ENCODE data around the gene DHRS9. TPM values are rescaled to one million over a fixed set of nuclear protein-coding genes. Genes with fewer than 3 reads are reported as not detected.

Gene DHRS9
- total and polyA plus RNA-seq, 9 of the 15 experiments (the other 6 are each of a cell fraction or from before 2014, with no cell fraction given) = 0.27 to 1.7 (median 0.69) TPM

DNA sequence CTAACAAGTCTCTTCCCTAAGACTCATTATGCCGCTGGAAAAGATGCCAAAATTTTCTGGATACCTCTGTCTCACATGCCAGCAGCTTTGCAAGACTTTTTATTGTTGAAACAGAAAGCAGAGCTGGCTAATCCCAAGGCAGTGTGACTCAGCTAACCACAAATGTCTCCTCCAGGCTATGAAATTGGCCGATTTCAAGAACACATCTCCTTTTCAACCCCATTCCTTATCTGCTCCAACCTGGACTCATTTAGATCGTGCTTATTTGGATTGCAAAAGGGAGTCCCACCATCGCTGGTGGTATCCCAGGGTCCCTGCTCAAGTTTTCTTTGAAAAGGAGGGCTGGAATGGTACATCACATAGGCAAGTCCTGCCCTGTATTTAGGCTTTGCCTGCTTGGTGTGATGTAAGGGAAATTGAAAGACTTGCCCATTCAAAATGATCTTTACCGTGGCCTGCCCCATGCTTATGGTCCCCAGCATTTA is 26.3 kb downstream of the DHRS9 start (continued):
- no peak for TF ChIP-seq ZNF280B (CRISPR knock-in tag; IDR thresholded peaks at IDR 0.05)
- no peak for TF ChIP-seq NCOA6 (IDR thresholded peaks at IDR 0.05)
- TF ChIP-seq KLF16 (IDR thresholded peaks at IDR 0.05) = peak; percentile 68
- peak; percentile 93 for TF ChIP-seq DPF2 (IDR thresholded peaks at IDR 0.05)
- TF ChIP-seq TEAD4 (IDR thresholded peaks at IDR 0.05; ENCODE audit: low read length) = peak; percentile 88
- TF ChIP-seq TEAD4 (CRISPR knock-in tag; IDR thresholded peaks at IDR 0.05; ENCODE audit: borderline replicate concordance) = no peak
- no peak for TF ChIP-seq ZZZ3 (IDR thresholded peaks at IDR 0.05)
- TF ChIP-seq PML (IDR thresholded peaks at IDR 0.05; ENCODE audit: low read length) = peak; percentile 59; the same call in 1 of the 2 replicates
- TF ChIP-seq PREB (CRISPR knock-in tag; IDR thresholded peaks at IDR 0.05) = no peak
- TF ChIP-seq BCL6 (CRISPR knock-in tag; IDR thresholded peaks at IDR 0.05) = 0 out of 2 replicates have a peak, but pooled peaks have one; percentile 4
- TF ChIP-seq RBM15 (IDR thresholded peaks at IDR 0.05; ENCODE audit: insufficient read depth, low read length) = no peak
- TF ChIP-seq, protein P1, sequence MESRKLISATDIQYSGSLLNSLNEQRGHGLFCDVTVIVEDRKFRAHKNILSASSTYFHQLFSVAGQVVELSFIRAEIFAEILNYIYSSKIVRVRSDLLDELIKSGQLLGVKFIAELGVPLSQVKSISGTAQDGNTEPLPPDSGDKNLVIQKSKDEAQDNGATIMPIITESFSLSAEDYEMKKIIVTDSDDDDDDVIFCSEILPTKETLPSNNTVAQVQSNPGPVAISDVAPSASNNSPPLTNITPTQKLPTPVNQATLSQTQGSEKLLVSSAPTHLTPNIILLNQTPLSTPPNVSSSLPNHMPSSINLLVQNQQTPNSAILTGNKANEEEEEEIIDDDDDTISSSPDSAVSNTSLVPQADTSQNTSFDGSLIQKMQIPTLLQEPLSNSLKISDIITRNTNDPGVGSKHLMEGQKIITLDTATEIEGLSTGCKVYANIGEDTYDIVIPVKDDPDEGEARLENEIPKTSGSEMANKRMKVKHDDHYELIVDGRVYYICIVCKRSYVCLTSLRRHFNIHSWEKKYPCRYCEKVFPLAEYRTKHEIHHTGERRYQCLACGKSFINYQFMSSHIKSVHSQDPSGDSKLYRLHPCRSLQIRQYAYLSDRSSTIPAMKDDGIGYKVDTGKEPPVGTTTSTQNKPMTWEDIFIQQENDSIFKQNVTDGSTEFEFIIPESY (CRISPR knock-in tag; IDR thresholded peaks at IDR 0.05) = no peak
- TF ChIP-seq, protein P2, sequence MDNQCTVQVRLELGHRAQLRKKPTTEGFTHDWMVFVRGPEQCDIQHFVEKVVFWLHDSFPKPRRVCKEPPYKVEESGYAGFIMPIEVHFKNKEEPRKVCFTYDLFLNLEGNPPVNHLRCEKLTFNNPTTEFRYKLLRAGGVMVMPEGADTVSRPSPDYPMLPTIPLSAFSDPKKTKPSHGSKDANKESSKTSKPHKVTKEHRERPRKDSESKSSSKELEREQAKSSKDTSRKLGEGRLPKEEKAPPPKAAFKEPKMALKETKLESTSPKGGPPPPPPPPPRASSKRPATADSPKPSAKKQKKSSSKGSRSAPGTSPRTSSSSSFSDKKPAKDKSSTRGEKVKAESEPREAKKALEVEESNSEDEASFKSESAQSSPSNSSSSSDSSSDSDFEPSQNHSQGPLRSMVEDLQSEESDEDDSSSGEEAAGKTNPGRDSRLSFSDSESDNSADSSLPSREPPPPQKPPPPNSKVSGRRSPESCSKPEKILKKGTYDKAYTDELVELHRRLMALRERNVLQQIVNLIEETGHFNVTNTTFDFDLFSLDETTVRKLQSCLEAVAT (IDR thresholded peaks at IDR 0.05) = peak in 1 of 2 experiments; percentile 92; a peak in 2 of 4 replicates
- peak; percentile 67 for TF ChIP-seq TAL1 (IDR thresholded peaks at IDR 0.05)
- TF ChIP-seq STAT5A (IDR thresholded peaks at IDR 0.05; ENCODE audit: borderline replicate concordance, low read length) = peak; percentile 36; the same call in 1 of the 2 replicates
- no peak for TF ChIP-seq ELF2 (CRISPR knock-in tag; IDR thresholded peaks at IDR 0.05)
- peak; percentile 73 for TF ChIP-seq CTBP1 (IDR thresholded peaks at IDR 0.05; ENCODE audit: borderline replicate concordance)
- peak; percentile 63; the same call in 1 of the 2 replicates for TF ChIP-seq MAFK (IDR thresholded peaks at IDR 0.05; ENCODE audit: low read length)
- TF ChIP-seq HDAC1 (IDR thresholded peaks at IDR 0.05) = peak in 1 of 2 experiments; percentile 94; a peak in 2 of 4 replicates
- TF ChIP-seq NCOR1 (IDR thresholded peaks at IDR 0.05) = peak; percentile 58
- no peak for TF ChIP-seq CBX5 (IDR thresholded peaks at IDR 0.05; ENCODE audit: borderline replicate concordance, low read depth)
- peak; percentile 80 for TF ChIP-seq ATF3 (IDR thresholded peaks at IDR 0.05)
- peak; percentile 45 for TF ChIP-seq ATF3 (CRISPR knock-in tag; conservative IDR thresholded peaks at IDR 0.05)
- peak; percentile 54; the same call in 1 of the 2 replicates for TF ChIP-seq SMAD4 (CRISPR knock-in tag; conservative IDR thresholded peaks at IDR 0.05)
